Spleen (tissue), 11 donors: Measurements from ENCODE around the gene CLASRP. TPM values are rescaled to one million over a fixed set of nuclear protein-coding genes. Genes with fewer than 3 reads are reported as not detected.
"Not testable (repeated sequence)": the region's sequence is repeated elsewhere in the genome, so short reads cannot be mapped to it uniquely, and the experiment has no call there.

ENCODE experiments used
- DNase-seq: peaks from one replicate; pipeline ENCODE4 v3.0.0-alpha.2; 2020
- H3K27ac ChIP-seq, 8 donors: fragments of 200-600 bp; sonication (generic) in 7 of 8; 1 replicate in 4 of 8; 2 replicates in 4 of 8; pipeline versions ENCODE4 v1.5.0 to v1.8.0; 2016 to 2021; ENCODE audit warnings: inconsistent platforms in 4 of 8, mild to moderate bottlenecking in 4 of 8, moderate library complexity in 1 of 8
- H3K27me3 ChIP-seq, 7 donors: fragments of 200-600 bp; sonication (generic) in 6 of 7; replicated peaks in 1 of 7; 1 replicate in 4 of 7; 2 replicates in 3 of 7; pipeline versions ENCODE4 v1.5.0 to v1.8.0; 2016 to 2021; ENCODE audit warnings: inconsistent platforms in 3 of 7, mild to moderate bottlenecking in 1 of 7
- H3K36me3 ChIP-seq, 6 donors: fragments of 200-600 bp; sonication (generic) in 5 of 6; 1 replicate in 4 of 6; 2 replicates in 2 of 6; pipeline versions ENCODE4 v1.5.0 to v1.8.0; 2016 to 2021; ENCODE audit warnings: inconsistent platforms in 2 of 6
- H3K4me1 ChIP-seq, 6 donors: fragments of 200-600 bp; sonication (generic) in 5 of 6; 1 replicate in 3 of 6; 2 replicates in 3 of 6; pipeline versions ENCODE4 v1.5.0 to v1.8.0; 2016 to 2021; ENCODE audit warnings: inconsistent platforms in 3 of 6
- H3K4me3 ChIP-seq, 8 donors: fragments of 200-600 bp; sonication (generic) in 7 of 8; 1 replicate in 4 of 8; 2 replicates in 4 of 8; pipeline versions ENCODE4 v1.5.0 to v1.8.0; 2016 to 2021; ENCODE audit warnings: inconsistent platforms in 4 of 8, mild to moderate bottlenecking in 4 of 8, moderate library complexity in 2 of 8
- H3K9me3 ChIP-seq, 8 donors: fragments of 200-600 bp; sonication (generic) in 7 of 8; 1 replicate in 4 of 8; 2 replicates in 4 of 8; pipeline versions ENCODE4 v1.5.0 to v1.8.0; 2016 to 2021; ENCODE audit warnings: inconsistent platforms in 4 of 8
- POLR2A ChIP-seq, 3 donors: fragments of 450-650 bp; IDR thresholded peaks; one replicate each; pipeline ENCODE4 v1.5.1; 2017; ENCODE audit warnings: antibody characterized with exemption in 3 of 3, mild to moderate bottlenecking in 1 of 3
- POLR2AphosphoS5 ChIP-seq, 3 donors: sonication (generic); formaldehyde crosslinking; IDR thresholded peaks; one replicate each; pipeline ENCODE4 v1.5.1; 2017; ENCODE audit warnings: antibody characterized with exemption in 3 of 3
- WGBS, 5 donors: extraction: QIAGEN DNeasy Blood & Tissue Kit in 3 of 5; methylation state at CpG; one replicate each; pipeline versions ENCODE4 v1.1.5 to v1.1.7; 2013 to 2018; 5-methylcytosine and 5-hydroxymethylcytosine counted together
- intact Hi-C: fragments of 100-400 bp; cut with DNase I; formaldehyde crosslinking; loops from one replicate; pipeline ENCODE4 v1.15.0; 2023; ENCODE audit warnings: low total_unique reads
- polyA plus RNA-seq, 3 donors: library from polyadenylated mRNA; stranded (reverse); fragments of 200-250 nt; gene quantifications; one replicate each; pipeline ENCODE4 v1.2.1, GENCODE V29; 2013
- total RNA-seq, 7 donors: library from RNA; depleted of rRNA in 3 of 7; stranded (reverse); fragments of >200 nt in 3 of 7; fragmentation: NEBNext Ultra II Directional in 4 of 7; extraction: Animal tissue kit (Norgen Biotek cat#: 25700) in 4 of 7; gene quantifications; one replicate each; pipeline versions ENCODE4 v1.1.0 to v1.2.1, GENCODE V29; 2016 to 2021
- TF ChIP-seq, protein P1 (sequence below), 11 experiments: fragments of 200-600 bp in 7 of 11; fragments of 450-650 bp in 4 of 11; sonication (generic) in 4 of 11; IDR thresholded peaks in 8 of 11; conservative IDR thresholded peaks in 3 of 11; 1 replicate in 7 of 11; 2 replicates in 4 of 11; pipeline versions ENCODE4 v1.4.0 to v1.8.0; 2016 to 2021; ENCODE audit warnings: antibody characterized with exemption in 11 of 11, inconsistent platforms in 4 of 11, mild to moderate bottlenecking in 1 of 11
- donor health status: healthy with polysubstance abuse.
- donor health status: DM: no; HTN: no; CAD: no; lungs with moderate emphysema.
- donor health status: DM: no; HTN: no; CAD: no.
- donor health status: Bipolar disorder and iron deficiency.
- donor health status: healthy.
- donor health status: DM: no; HTN: no; CAD: no.
- donor health status: DM: yes; HTN: yes; CAD: no.

The CLASRP gene
- total and polyA plus RNA-seq, 10 donors = 61.3 to 215 (median 145) TPM

GRCh38 chr19:45103508-45104319, 64.9 kb downstream of the CLASRP start:
- Histone ChIP-seq H3K27ac (peak overlapping the region in 7 of 8 donors; percentile 7 to 78 (median 62)), H3K36me3 (peaks cover 0 to 18% (median 0%) of the 10 kb centered on the region in 6 donors), H3K27me3 (no peaks in the 10 kb centered on the region), H3K4me3 (peak overlapping the region in 4 of 8 donors; percentile 12 to 63 (median 32)), H3K4me1 (peaks cover 20 to 87% (median 54%) of the 10 kb centered on the region in 6 donors), H3K9me3 (no peaks in the 10 kb centered on the region)
- 50 to 61% (median 56%) methylated on average over 26 of the region's 26 CpGs for WGBS, 5 donors
- intact Hi-C loops = no loop called here
- TF ChIP-seq POLR2AphosphoS5 (IDR thresholded peaks at IDR 0.05) = no peak
- TF ChIP-seq, protein P1, sequence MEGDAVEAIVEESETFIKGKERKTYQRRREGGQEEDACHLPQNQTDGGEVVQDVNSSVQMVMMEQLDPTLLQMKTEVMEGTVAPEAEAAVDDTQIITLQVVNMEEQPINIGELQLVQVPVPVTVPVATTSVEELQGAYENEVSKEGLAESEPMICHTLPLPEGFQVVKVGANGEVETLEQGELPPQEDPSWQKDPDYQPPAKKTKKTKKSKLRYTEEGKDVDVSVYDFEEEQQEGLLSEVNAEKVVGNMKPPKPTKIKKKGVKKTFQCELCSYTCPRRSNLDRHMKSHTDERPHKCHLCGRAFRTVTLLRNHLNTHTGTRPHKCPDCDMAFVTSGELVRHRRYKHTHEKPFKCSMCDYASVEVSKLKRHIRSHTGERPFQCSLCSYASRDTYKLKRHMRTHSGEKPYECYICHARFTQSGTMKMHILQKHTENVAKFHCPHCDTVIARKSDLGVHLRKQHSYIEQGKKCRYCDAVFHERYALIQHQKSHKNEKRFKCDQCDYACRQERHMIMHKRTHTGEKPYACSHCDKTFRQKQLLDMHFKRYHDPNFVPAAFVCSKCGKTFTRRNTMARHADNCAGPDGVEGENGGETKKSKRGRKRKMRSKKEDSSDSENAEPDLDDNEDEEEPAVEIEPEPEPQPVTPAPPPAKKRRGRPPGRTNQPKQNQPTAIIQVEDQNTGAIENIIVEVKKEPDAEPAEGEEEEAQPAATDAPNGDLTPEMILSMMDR (IDR thresholded peaks at IDR 0.05 in 8 of 11, conservative IDR thresholded peaks at IDR 0.05 in 3 of 11) = peak in 2 of 11 experiments; percentile 10 to 11
- DNase-seq = no peak

- Histone ChIP-seq H3K36me3 (peaks cover 0 to 10% (median 0%) of the 10 kb centered on the region in 6 donors), H3K9me3 (no peaks in the 10 kb centered on the region), H3K4me1 (peaks cover 20 to 78% (median 48%) of the 10 kb centered on the region in 6 donors), H3K27me3 (no peaks in the 10 kb centered on the region), H3K27ac (peak overlapping the region in 5 of 8 donors; percentile 27 to 78 (median 62)), H3K4me3 (no peak overlapping the region)
- TF ChIP-seq POLR2A (IDR thresholded peaks at IDR 0.05) (no peak), POLR2AphosphoS5 (IDR thresholded peaks at IDR 0.05) (peak in 1 of 3 donors; percentile 25)
- TF ChIP-seq, protein P1 (IDR thresholded peaks at IDR 0.05 in 8 of 11, conservative IDR thresholded peaks at IDR 0.05 in 3 of 11) = no peak
- intact Hi-C loops = no loop called here
- WGBS, 5 donors = 51 to 70% (median 63%) methylated on average over 16 of the region's 16 CpGs
- no peak for DNase-seq
Measured at GRCh38 chr19:45104658-45105349, 66.0 kb downstream of the CLASRP start.

DNA sequence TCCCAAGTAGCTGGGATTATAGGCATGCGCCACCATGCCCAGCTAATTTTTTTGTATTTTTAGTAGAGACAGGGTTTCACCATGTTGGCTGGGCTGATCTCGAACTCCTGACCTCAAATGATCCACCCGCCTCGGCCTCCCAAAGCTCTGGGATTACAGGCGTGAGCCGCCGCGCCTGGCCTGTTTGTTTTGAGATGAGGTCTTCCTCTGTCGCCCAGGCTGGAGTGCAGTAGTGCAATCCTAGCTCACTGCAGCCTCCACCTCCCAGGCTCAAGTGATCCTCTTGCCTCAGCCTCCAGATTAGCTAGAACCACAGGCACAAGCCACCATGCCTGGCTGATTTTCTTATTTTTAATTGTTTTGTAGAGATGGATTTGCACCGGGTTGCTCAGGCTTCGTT, 67.5 kb downstream of the CLASRP start:
- H3K36me3 ChIP-seq, H3K27ac ChIP-seq, H3K4me3 ChIP-seq, H3K27me3 ChIP-seq, H3K9me3 ChIP-seq, DNase-seq, intact Hi-C loops: not testable (repeated sequence)
- 87 to 95% (median 91%) methylated on average over 11 of the region's 11 CpGs for WGBS, 5 donors
- H3K4me1 ChIP-seq = peaks cover 20 to 78% (median 46%) of the 10 kb centered on the region in 6 donors

- WGBS, 5 donors = 51 to 72% (median 63%) methylated on average over 12 of the region's 12 CpGs
- Histone ChIP-seq H3K36me3 (no peaks in the 10 kb centered on the region), H3K27me3 (no peaks in the 10 kb centered on the region), H3K4me1 (peaks cover 17 to 77% (median 34%) of the 10 kb centered on the region in 6 donors), H3K27ac (no peak overlapping the region), H3K9me3 (no peaks in the 10 kb centered on the region), H3K4me3 (no peak overlapping the region)
- no peak for DNase-seq
- intact Hi-C loops = no loop called here
- TF ChIP-seq POLR2A (IDR thresholded peaks at IDR 0.05) (no peak), POLR2AphosphoS5 (IDR thresholded peaks at IDR 0.05) (no peak)
- TF ChIP-seq, protein P1 (IDR thresholded peaks at IDR 0.05 in 8 of 11, conservative IDR thresholded peaks at IDR 0.05 in 3 of 11) = no peak
Measured at GRCh38 chr19:45107621-45108150, 68.8 kb downstream of the CLASRP start.
